ENCODE measurements around the gene ZNF546.
"Not testable (repeated sequence)": the region's sequence is repeated elsewhere in the genome, so short reads cannot be mapped to it uniquely, and the experiment has no call there.

The ZNF546 gene

DNA sequence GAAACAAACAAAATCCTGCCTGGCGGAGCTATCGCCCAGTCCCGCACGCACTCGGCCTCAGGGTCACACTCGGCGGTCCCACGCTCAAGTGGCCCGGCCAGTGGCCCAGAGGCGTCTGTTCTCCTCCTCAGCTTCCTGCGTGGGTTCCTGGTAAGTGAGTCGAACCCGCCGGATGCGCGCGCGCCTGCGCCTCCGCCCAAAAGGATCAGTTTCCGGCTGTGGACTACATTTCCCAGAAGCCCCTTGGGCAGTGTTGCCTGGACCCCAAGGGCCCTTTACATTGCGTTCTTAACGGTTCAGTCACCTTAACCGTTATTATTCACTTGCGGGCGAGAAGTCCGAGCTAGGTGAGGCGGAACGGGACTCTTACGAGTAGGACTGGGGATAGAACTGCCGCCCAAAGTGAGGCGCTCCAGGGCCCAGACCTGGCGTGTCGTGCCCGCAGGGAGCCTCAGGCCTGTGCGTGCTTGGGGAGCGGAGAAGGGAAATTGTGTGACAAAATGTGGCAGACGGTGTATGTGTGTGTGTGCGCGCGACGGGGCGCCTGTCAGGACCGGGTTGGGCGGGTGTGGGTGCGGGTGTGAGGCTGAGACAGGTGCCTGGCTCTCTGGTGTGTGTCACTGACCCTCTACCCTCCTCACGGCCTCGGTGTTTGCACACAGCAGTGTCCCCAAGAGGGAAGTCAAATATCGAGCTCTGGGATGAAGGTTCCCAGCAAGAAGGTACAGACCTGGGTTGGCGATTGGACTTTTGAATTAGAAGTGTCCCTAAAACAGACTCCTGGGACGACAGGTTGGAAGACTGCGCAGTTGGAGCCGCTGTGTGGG lies at the start of gene ZNF546:
Gene ZNF546 (plus strand): TSS at position 250 of the 827 bp plus-strand sequence. CDS start 1,267 bp downstream, outside the sequence.
- DNase-seq (ENCODE audit: low read depth) = peak; percentile 90
- H3K4me3 ChIP-seq (ENCODE audit: low read depth, low read length) = peak within 1 kb of the TSS; percentile 85
- TF ChIP-seq, protein P1, sequence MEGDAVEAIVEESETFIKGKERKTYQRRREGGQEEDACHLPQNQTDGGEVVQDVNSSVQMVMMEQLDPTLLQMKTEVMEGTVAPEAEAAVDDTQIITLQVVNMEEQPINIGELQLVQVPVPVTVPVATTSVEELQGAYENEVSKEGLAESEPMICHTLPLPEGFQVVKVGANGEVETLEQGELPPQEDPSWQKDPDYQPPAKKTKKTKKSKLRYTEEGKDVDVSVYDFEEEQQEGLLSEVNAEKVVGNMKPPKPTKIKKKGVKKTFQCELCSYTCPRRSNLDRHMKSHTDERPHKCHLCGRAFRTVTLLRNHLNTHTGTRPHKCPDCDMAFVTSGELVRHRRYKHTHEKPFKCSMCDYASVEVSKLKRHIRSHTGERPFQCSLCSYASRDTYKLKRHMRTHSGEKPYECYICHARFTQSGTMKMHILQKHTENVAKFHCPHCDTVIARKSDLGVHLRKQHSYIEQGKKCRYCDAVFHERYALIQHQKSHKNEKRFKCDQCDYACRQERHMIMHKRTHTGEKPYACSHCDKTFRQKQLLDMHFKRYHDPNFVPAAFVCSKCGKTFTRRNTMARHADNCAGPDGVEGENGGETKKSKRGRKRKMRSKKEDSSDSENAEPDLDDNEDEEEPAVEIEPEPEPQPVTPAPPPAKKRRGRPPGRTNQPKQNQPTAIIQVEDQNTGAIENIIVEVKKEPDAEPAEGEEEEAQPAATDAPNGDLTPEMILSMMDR (conservative IDR thresholded peaks at IDR 0.05; ENCODE audit: low read depth, low read length) = no peak

DNA sequence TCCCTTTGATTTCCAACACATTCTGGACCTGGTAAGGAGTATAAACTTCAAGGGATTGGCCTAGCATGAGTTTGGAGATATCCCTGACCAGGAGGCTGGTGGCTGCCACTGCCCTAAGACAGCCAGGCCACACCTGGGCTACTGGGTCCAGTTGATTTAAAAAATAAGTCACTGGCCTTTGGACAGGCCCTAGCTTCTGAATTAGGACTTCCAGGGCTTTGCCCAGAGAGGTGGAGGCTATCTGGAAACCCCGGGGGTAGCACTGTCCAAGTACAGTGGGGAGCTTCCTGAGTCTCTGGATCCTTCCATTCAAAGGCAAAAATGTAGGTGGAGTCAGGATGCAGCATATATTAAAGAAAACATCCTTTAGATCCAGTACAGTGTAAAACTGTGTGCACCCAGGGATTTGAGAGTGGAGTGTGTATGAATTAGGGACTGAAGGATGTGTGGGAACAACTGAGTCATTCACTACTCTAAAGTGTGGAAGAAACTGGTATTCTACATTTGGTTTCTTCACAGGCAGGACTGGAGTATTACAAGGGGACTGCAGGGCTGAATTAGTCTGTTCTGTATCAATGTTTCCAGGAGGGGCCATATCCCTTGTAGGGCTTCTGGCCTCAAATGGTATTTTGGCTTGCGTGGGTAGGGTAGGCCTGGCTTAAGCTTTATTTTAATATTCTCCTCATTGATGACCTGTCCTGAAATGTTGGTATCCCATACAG lies 47.7 kb upstream of the ZNF546 start:
- DNase-seq (ENCODE audit: low read depth) = no peak
- TF ChIP-seq, protein P1 (conservative IDR thresholded peaks at IDR 0.05; ENCODE audit: low read depth, low read length) = no peak
- H3K4me3 ChIP-seq (ENCODE audit: low read depth, low read length) = no peak overlapping the region

DNA sequence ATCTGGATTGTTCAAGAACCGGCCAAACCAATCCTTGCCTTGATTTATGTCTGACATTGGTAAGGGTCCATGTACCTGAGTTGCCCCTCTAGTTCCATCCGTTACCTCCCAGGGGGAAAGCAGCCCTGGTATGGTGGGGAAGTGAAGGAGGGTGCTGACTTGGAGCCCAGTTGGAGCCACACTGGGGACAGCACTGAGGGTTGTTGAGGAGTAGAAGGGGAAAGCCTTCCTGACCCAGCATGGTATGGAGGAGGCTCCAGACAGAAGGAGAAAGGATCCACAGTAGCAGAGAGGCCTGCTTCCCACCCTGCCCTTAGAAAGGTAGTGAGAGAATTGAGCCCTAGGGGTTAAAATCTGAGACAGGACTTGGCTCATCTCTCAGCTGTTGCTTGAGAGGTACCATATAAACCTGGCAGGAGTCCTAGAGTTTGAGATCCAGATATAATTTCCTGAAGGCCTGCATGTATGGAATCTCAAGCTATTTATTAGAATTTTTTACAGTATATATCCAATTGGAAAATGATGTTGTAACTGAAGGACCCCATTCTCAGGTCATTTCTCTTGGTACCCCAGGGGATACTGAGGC lies 45.7 kb upstream of the ZNF546 start:
- DNase-seq (ENCODE audit: low read depth) = no peak
- TF ChIP-seq, protein P1 (conservative IDR thresholded peaks at IDR 0.05; ENCODE audit: low read depth, low read length) = no peak
- no peak overlapping the region for H3K4me3 ChIP-seq (ENCODE audit: low read depth, low read length)

DNA sequence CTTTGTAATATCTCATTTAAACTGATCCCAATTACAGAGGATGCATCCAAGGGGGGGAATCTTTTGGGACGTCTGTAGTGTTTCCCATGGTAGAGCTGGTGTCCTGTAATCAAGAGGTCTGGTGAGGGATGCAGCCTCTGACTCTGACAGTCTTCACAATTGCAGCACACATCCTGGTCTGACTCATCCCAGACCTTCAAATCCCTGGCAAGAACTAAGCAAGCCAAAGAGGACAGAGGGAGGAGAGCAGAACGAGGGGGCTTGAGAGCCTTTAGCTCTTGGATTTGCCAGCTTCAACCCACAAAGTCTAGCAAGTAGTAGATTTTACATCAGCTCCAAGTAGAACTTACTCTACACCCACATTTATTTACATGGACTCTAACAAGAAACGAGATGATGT lies 45.2 kb upstream of the ZNF546 start:
- peak; percentile 82 for DNase-seq (ENCODE audit: low read depth)
- H3K4me3 ChIP-seq (ENCODE audit: low read depth, low read length) = no peak overlapping the region

DNA sequence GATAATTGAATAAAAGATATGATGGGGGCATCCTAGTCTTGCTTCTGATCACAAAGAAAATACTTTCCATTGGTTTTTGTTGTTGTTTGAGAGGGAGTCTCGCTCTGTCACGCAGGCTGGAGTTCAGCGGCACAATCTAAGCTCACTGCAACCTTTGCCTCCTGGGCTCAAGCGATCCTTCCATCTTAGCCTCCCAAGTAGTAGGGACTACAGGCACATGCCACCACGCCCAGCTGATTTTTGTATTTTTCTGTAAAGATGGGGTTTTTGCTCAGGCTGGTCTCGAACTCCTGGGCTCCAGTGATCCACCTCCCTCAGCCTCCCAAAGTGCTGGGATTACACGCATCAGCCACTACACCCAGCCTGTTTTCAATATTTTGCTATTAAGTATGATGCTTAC lies 42.9 kb upstream of the ZNF546 start:
- no peak overlapping the region for H3K4me3 ChIP-seq (ENCODE audit: low read depth, low read length)
- TF ChIP-seq, protein P1 (conservative IDR thresholded peaks at IDR 0.05; ENCODE audit: low read depth, low read length) = no peak
- no peak for DNase-seq (ENCODE audit: low read depth)

More for the DNA sequence above, 45.2 kb upstream of the ZNF546 start:
- TF ChIP-seq, protein P1 (conservative IDR thresholded peaks at IDR 0.05; ENCODE audit: low read depth, low read length) = no peak

DNA sequence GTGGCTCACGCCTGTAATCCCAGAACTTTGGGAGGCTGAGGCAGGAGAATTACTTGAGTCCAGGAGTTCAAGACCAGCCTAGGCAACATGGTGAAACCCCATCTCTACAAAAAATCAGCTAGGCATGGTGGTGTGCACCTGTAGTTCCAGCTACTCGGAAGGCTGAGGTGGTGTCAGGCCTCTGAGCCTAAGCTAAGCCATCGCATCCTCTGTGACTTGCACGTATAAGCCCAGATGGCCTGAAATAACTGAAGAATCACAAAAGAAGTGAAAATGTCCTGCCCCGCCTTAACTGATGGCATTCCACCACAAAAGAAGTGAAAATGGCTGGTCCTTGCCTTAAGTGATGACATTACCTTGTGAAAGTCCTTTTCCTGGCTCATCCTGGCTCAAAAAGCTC lies 39.0 kb upstream of the ZNF546 start:
- DNase-seq (ENCODE audit: low read depth); H3K4me3 ChIP-seq (ENCODE audit: low read depth, low read length): not testable (repeated sequence)

DNA sequence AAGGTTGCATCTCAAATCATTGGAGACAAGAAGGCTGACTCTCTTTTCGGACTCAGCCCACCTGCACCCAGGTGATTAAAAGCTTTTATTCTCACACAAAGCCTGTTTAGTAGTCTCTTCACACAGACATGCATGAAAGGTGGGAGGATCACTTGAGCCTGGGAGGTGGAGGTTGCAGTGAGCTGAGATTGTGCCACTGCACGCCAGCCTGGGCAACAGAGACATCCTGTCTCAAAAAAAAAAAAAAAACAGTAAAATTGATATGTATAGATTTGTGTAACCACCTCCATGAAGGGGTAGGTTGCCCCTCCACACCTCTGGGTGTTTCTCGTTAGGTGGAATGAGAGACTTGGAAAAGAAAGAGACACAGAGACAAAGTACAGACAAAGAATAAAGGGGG lies 37.9 kb upstream of the ZNF546 start:
- not testable (repeated sequence) for DNase-seq (ENCODE audit: low read depth)

DNA sequence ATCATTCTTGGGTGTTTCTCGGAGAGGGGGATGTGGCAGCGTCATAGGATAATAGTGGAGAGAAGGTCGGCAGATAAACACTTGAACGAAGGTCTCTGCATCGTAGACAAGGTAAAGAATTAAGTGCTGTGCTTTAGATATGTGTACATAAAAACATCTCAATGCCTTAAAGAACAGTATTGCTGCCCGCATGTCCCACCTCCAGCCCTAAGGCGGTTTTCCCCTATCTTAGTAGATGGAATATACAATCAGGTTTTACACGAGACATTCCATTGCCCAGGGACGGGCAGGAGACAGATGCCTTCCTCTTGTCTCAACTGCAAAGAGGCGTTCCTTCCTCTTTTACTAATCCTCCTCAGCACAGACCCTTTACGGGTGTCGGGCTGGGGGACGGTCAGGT lies 37.5 kb upstream of the ZNF546 start:
- DNase-seq (ENCODE audit: low read depth); H3K4me3 ChIP-seq (ENCODE audit: low read depth, low read length): not testable (repeated sequence)

More for the DNA sequence above, 37.9 kb upstream of the ZNF546 start:
- H3K4me3 ChIP-seq (ENCODE audit: low read depth, low read length) = not testable (repeated sequence)

Measured in choroid plexus epithelial cell (primary cell).